Stimulated activated CD8-positive, alpha-beta memory T cell treated with anti-CD3 and anti-CD28 coated beads, Interleukin-7, amount 100 ng/mL, for 4 hours (primary cell): ENCODE results near the gene ARHGDIB.

Source experiments
- DNase-seq, 2 donors: peaks; one replicate each; pipeline ENCODE4 v3.0.0-alpha.2; 2020; ENCODE audit warnings: low read depth in 2 of 2

The ARHGDIB gene

DNA sequence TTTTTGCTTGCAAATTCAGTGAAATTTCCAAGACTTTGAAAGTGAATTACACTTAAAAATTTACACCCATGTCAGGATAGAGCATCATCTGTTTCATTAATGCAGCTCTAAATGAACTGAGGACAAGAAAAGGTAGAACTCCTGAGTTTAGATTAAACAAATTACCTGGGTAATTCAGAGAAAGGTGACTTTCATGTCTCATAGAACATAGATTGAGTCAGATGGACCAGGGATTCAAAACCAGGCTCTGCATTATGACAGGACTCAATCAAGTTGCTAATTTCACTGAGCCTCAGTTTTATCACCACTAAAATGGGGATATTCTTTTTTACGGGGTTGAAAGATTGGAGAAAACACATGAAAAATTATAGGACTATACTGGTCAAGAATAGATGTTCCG, 4.5 kb downstream of the ARHGDIB start:
- DNase-seq: no peak

DNA sequence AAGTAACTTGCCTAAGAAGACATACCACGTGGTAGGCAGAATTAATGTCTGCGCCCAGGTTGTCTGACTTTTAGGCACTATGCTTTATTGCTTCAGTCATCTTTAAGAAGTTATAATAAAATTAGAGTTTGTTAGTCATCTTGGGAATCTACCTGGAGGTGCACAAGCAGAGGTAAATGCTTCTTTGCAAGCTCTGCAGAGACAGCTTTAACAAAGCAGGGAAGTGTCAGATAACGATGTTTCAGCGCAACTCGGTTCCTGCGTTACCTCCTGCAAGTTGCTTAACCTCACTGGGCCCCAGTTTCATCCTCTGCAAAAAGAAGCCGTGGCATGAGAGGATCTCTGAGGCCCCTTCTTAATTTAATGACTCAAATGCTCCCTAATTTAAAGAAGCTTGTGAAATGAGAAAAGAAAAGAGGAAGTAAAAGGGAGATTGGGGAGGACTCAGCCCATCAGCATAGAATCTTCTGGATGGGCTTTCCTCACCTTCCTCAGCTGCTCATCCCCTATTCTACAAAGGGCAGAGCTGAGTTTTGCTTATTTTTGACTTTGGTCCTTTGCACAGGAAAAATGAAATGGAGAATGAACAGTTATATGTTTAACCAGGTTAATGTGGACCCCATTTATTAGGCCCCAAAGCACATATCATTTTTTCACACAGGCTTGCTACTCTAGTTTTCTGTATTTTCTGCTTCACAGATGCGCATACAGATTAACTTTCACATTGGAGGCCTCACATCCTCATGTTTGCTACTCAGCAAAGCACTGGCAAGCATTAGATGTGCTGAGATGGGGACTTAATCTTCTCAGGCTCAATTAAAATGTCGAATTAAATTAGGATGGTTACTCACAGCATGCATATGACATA, 5.1 kb downstream of the ARHGDIB start:
- DNase-seq: no peak

DNA sequence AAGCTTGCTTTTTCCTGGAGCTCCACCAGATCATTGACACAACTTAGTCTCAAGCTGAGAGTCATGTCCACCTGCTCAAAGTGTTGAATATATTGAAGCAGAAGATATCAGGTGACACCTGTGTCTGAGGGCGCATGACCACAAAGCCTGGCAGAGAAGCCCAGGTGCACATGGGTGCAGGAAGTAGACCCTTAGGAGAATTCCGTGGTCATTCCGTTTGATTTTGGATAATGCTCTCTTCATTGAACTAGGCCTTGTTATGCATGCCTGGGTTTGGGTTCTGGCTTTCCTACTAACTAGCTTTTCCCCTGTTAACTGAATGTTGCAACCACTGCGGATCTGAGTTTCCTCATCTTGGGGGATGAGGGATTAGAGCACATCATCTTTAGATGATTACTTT, 7.1 kb downstream of the ARHGDIB start:
- no peak for DNase-seq

DNA sequence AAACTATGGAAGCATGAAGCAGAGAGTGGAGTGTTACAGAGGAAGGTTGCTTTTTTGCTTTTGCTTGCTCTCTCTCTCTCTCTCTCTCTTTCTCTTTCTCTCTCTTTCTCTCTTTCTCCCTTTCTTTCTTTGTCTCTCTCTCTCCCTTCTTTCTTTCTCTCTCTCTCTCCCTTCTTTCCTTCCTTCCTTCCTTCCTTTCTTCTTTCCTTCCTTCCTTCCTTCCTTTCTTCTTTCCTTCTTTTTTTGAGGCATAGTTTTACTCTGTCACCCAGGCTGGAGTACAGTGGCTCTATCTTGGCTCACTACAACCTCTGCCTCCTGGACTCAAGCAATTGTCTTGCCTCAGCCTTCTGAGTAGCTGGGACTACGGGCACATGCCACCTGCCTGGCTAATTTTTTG, 7.6 kb downstream of the ARHGDIB start:
- no peak for DNase-seq

DNA sequence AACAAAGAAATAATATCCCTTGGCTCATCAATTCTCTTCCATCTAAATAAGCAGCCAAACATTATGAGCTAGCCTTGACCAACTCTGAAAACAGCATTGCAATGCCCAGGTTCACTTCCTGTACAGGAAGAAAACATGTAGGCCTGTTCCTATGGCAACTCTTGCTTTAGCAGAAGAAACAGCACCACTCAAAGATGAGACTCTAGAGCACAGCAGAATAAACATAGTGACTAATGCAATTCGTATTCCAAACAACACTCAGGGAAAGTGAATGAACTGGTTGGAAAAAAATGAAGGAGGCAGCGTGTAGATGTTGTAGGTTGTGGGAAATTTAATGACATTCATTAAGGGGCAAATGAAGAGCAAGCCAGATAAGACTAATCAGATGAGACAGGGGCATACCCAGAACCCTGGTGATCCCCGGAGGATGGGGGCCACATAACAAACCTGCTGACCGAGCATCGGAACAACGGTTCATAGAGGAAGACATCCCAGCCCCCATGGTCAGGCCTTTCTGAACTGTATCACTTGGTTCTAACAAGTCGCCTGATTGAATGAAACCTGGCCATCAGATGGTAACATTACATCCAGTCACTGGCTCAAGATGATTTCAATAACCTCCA, 9.0 kb downstream of the ARHGDIB start:
- no peak for DNase-seq

DNA sequence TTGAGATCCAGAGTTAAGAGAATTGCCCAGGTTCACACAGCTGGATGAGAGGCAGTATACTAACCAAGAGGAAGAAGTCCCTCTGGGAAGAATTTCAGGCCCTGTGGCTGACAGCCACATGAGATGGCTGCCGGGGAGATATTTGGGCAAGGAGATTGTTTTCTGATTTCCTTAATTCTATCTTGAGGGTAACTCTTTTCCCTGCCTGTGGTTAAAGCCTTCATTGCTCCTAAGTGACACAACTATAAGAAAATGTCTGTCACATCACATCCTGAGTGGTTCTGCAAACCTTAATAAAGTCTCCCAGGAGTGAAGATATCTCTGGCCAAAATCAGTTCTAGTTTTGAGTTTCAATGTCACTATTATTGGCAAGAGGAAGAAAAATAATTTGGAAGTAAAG, 9.6 kb downstream of the ARHGDIB start:
- no peak for DNase-seq

DNA sequence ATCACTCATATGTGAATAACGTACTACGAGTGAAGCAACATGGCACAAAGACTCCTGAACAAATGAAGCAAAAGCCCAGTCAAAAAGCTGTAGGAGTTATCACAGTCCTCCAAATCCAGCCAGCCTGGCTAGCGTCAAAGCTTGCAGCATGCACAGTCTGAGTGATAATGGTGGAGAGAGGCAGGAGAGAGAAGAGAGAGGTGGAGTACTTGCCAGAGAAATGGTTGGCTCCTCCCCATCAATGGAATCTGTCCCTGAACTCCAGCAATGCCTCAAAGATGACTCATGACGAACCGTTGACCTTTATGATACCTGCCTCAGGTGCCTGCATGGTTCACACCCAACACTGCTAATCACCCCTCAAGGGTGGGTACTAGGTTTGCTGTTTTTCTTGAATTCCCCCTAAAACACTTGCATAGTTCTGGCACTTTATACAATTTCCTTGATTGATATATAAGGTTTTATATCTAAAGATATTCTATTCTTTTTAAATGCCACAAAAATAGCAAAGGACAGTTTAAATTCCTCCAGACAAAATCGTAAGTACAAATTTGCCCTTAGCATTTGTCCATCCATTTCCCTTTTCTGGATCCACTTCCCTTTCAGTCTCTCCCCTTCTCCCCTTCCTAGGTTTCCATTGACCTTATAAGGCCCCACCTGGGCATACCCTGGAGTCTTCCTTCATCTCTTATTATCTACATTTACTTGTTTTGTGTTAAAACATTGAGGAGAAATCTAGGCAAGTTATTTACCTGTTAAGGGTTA, 10.2 kb downstream of the ARHGDIB start:
- no peak for DNase-seq

DNA sequence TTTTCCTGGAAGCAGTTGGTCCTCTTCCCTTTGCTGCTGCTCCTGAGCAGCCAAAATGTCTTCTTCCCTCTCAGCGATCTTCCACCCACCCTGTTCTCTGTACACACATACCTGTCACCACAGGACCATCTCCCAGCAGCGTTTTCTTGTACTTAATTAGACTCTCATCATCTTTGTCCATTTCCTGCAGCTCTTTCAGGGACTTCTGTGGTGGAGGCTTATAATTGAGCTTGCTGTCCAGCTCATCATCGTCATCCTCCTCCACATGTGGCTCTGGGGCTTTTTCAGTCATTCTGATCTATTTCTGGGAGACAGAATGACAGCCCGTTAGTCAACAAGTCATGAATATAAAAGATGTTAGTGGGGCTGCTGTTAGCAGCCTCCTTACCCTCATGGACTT, 11.0 kb downstream of the ARHGDIB start:
- no peak for DNase-seq

DNA sequence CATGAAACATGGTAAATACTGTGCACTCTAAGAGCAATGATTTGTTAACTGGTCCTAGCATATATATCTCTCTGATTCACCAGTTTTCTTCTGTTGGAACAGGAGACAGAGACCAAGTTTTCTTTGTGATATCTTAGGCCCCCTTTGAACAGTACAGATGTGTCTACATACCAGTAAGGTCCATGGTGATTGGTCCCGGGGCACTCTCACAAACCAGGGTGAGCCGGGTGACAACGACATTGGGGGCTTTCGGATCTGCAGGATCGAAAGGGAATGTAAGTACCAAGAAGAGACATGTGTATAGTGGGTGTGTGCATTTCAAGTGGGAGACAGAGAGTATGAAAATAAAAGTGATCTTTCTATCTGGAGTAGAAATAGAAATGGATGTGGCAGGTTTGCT, 11.8 kb downstream of the ARHGDIB start:
- DNase-seq: no peak

DNA sequence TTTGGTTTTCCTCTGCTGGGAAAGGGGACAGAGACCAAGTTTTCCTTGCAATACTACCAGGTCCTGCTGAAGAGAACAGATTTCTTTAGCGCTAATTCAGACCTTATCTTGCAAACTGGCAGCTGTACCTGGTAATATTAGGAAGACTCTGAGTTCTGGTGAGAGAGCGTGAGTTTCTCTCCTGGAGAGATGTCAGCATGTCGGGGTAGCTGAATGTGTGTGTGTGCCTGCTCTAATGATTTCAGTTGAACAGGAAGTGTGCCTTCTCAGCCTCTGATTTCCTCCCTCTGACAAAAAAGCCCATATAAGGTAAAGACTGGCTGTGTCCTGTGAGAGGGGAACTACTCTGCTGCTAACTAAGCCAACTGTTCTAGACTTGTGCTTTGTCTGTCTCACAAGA, 12.7 kb downstream of the ARHGDIB start:
- DNase-seq: peak in 1 of 2 donors; percentile 52

DNA sequence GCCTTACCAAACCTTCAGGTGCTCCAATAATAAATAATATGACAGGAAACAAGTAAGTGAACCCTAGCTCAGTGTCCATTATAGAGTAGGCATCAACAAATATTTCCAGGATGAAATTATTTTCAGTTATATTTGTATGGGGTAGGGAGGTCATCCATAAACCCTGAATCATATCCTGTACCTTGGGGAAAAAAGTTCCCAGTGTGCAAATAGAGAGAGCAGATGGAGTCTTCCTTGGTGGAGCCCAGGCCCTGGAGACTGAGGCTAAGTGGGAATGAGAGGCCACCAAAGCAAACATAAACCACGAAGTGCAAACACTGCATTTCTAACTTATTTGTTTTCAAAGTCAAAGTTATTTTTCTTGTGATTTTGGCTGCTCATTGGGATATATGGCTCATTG, 14.5 kb downstream of the ARHGDIB start:
- DNase-seq: no peak

DNA sequence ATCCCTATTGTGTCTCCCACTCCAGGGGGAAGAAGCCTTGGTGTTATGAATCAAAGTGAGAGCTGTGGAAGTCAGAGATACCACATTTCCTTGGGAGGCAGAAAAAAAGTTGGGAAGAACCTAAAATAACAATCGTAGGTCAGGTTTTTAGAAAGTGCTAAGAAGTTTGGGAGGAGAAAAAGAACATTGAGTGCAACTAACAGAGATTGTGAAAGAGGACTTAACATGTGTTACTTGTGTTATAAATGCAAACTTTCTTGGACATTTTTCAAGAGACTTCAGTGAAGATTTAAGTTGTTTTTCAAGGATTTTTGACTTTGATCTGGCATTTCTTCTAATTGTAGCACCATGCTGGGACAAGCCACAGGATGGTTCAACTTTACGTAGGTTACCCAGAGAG, 15.2 kb downstream of the ARHGDIB start:
- no peak for DNase-seq

DNA sequence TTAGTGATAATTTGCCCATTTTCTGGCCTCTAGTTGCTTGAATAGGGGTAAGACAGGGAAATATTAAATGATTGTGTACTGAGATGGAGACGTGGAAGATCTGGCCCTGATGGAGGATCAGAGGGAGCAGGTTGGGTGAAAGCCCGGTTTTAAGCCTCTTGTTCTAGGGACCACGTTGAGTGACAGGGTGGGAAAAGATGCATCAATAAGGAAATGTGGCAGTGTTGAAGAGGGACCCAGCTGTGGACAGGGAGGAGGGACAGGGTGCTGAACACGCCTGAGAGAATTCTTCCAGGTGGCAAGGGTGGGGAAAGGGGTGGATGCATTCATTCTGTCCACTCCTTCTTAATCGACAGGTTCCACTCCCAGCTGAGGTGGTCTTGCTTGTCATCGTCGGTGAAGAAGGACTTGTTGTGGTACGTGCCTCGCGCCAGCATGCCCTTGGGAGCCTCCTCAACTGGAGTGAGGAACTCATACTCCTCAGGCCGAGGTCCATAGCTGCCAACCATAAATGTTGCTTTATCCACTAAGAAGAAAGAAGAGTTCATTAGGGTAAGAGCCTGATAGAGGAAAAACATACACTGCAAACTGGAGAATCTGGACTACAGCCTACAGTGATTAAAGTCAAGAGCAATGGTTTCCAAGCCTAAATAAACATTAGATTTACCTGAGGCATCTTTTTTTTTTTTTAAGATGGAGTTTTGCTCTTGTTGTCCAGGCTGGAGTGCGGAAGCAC, 19.0 kb downstream of the ARHGDIB start:
- no peak for DNase-seq

DNA sequence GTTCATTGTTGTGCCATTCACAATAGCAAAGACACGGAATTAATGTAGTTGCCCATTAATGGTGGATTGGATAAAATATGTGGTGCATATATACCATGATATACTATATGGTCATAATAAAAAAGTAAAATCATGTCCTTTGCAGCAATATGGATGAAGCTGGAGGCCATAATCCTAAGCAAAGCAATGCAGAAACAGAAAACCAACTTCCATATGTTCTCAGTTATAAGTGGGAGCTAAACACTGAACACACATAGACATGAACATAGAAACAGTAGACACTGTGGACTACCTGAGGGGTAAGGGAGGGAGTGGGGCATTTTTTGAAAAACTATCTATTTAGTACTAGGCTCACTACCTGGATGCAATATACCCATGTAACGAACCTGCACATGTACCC, 20.0 kb downstream of the ARHGDIB start:
- DNase-seq: no peak

DNA sequence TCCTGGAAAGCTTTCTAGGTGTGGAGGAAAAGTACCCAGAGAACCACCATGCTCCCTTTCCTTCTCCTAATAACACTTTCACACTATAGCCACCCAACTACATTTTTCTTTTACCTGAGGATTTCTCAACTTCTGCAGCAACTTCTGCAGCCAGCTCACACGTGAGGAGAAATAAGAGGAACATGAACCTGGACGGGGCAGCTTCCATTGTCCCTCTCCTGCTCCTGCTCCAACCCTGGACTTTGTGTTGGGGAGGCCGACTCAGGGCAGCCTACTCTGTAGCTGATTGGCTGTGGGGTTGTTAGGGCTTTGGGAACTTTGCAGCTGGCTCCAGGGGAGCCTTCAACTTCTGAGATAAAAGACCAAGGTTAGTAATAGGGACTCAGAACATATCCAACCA, 23.1 kb downstream of the ARHGDIB start, which contains the start of gene ERP27:
ERP27 (minus strand) TSS at position 237 of the 400 bp plus-strand sequence; CDS start at position 208, 29 bp downstream.
- no peak for DNase-seq

DNA sequence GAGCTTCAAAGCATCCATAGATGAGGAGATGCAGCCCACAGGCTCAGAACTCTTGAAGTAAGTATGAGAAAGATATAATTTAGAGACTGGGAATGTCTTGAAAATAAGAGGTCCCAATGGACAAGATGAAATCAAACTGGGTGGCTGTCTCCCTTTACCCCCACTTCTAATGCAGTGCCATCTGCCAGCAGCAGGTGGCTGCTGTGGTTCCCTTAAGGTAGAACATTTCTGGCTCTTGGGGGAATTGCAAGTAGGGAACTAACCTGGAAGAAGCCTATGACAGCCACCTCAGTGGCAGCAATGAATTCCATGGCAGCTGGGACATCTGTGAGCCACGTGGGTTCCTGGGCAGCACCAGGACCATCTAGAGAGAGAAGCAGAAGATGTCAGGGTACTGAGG, 23.7 kb downstream of the ARHGDIB start:
- no peak for DNase-seq

DNA sequence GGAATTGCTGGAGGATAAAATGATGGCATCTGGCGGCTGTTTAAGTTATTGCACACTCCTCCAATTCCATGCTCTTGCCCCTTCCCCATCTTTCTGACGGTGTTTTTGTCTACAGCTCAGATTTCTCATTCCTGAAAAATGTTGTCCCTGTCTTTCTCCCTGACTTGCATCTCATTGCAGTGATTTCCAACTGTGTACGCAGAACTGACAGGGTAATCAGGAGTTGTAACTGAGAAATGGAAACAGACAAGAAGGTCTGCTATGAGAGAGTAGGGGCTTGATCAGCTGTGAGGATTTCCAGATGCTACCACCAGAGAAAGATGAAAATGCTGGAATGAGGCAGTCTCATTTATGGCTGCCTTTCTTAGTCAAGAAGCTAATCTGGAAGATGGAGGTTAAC, 24.4 kb downstream of the ARHGDIB start:
- DNase-seq: no peak

DNA sequence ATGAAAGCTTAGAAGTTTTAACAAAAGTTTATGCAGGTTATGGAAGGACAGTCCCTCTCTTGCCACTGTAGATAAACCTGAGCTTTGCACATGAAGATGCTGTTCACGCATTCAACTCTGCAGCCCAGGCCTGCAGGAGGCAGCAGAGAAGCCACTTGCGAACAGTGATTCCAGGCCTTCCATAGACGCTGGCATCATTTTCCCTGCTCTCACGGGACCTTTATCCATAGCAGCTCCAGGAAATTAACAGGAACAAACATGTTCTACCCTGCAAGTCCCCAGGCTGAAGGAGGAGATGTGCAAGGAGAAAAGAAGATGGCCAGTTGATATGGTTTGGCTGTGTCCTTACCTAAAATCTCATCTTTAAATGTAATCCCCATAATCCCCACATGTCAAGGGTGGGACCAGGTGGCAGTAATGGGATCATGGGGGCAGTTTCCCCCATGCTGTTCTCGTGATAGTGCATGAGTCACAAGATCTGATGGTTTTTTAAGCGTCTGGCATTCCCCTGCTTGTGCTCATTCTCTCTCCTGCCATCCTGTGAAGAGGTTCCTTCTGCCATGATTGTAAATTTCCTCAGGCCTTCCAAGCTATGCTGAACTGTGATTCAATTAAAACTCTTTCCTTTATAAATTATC, 25.1 kb downstream of the ARHGDIB start:
- DNase-seq: no peak

DNA sequence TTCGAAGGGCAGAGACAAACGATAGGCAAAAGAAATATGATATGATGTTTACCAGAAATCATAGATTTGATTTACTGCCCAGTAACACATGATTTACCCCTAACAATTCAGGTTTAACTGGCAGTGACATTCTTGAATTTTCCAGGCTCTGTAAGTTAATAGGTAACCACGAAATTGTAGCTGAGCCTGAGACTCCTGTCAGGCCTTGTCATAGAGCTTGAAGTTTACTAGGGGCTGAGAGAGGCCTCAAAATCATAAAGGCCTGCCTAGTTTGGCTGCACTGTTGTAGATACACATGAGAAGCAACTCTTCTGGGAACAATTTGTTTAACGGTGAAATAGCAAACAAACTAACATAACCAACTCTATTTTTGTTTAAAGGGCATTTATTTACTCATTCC, 26.4 kb downstream of the ARHGDIB start:
- no peak for DNase-seq

DNA sequence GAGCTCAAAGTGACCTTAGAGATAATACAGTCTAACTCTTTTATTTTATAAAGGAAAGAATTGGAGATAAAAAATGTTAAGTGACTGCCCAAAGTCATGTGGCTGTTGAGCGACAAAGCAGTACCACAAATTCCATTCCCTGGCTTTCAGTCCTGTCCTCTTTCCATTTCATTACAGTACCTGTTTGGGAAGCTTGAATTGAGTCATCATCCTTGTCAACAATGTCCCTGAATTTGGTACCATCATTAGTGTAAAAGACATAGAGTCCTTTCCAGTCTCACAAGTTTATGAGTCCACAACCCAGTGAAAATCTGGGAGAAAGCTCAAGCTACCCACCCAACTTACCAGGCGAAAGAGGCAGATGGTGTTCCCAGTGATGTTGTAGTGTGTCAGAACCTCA, 26.9 kb downstream of the ARHGDIB start:
- DNase-seq: no peak

DNA sequence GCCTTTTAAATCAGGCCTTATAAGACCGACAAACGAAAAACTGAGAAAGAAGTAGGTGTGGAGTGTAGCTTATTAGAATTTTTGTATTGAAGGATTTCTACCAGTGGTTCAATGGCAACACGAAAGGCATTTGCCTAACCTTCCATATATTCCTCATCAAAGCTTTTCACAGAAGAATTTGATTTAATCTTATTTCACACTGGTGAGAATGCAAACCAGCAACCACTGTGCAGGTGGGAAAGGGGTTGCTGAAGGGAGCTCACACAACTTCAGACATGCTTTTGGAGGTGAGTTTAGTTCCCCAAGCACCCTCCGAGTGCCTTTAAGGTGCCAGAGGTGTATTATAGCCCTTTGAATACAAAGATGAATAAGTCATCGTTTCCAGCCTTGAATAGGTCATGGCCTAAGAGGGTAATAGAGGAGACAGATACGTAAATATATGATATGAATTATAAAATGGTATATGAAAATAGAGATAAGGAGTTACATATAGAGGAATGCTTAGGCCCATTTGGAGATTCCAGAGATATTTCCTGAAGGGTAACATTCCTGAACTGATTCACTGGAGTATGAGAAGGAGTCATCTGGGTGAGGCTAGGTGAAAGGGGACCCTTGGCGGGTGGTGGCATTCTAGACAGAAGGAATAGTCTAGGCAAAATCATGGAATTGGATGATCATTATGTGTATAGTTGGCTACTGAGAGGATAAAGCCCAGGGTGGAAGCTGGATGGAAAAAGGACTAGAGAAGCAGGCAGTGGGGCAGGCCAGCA, 29.4 kb downstream of the ARHGDIB start:
- no peak for DNase-seq
